SU-DHL-6 (cell line): ENCODE results near the gene TAX1BP1.

Experiments
- CTCF ChIP-seq: fragments of 200-600 bp; sonication (generic); IDR thresholded peaks from one replicate; pipeline ENCODE4 v1.5.1; 2017; ENCODE audit warnings: antibody characterized with exemption, mild to moderate bottlenecking, low read length, moderate library complexity; ENCODE audit not compliant: insufficient read depth, poor library complexity, severe bottlenecking
- EZH2phosphoT487 ChIP-seq: fragments of 200-600 bp; sonication (generic), shearing (Covaris generic); conservative IDR thresholded peaks from 2 replicates; pipeline ENCODE4 v1.6.1; 2018; ENCODE audit warnings: mild to moderate bottlenecking, antibody characterized with exemption, low read length, moderate library complexity, mixed read lengths

DNA sequence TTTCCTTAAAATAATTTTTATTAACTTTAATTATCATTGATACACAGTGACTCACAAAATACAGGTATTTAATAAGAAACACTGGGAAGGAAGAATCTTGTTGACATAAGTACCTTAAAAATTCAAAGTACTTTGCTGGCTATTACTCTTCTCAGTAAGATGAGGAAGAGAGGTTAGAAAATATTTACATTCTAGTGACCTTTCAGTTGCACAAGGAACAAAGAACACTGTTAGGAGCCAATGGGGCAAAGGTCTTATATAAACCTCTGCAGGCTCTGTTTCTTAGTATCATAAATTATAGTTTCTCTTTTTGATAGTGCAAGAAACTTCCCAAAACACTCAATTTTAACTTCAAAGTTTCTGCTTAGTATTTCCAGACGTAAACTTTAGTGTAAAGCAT lies 4.8 kb upstream of the TAX1BP1 start:
- no peak for TF ChIP-seq CTCF
- TF ChIP-seq EZH2phosphoT487 = no peak
